22Rv1 (cell line): Measurements from ENCODE around the gene STAMBP.

Experiments used
- CTCF ChIP-seq: fragments of 450-650 bp; IDR thresholded peaks from 2 replicates; pipeline ENCODE4 v1.5.1; 2017; ENCODE audit warnings: mild to moderate bottlenecking
- ZFX ChIP-seq: fragments of 450-650 bp; IDR thresholded peaks from 2 replicates; pipeline ENCODE4 v1.6.1; 2017; ENCODE audit warnings: antibody characterized with exemption, borderline replicate concordance

- no peak for TF ChIP-seq CTCF
- TF ChIP-seq ZFX = no peak
Measured at GRCh38 chr2:73914667-73915066, 85.9 kb downstream of the STAMBP start.
